K562 (cell line): Measurements from ENCODE around the gene CEACAM18. TPM values are rescaled to one million over a fixed set of nuclear protein-coding genes. Genes with fewer than 3 reads are reported as not detected.

Experiments
- ATAC-seq: fragments of 200-7000 bp; cut with Tn5 transposase; 3 replicates; pipeline ENCODE4 v1.9.1; 2020; ENCODE audit warnings: moderate library complexity
- BruUV-seq: library from RNA; stranded (reverse); fragments of 400-500 nt; replicated peaks from 2 replicates; lab custom pipeline; 2021; lab: Mats Ljungman, UMichigan
- CTCF ChIA-PET: fragments of 300-600 bp; formaldehyde crosslinking; extraction: SDS; loops from one replicate; lab custom pipeline; 2021; ENCODE audit warnings: low intra/inter-chr PET ratio; lab: Yijun Ruan, JAX
- POLR2A ChIA-PET: fragments of 300-600, 350-650 bp; sonication (Branson Sonifier 250); formaldehyde crosslinking; extraction: SDS; loops from one replicate; lab custom pipeline; 2021; ENCODE audit warnings: antibody characterized with exemption, inconsistent platforms; lab: Yijun Ruan, JAX
- DNase-seq, 4 experiments: peaks; one replicate each; pipeline versions ENCODE4 v3.0.0 to v3.0.0-alpha.2; 2011 to 2018; ENCODE audit warnings: low spot score in 3 of 4, mixed read lengths in 3 of 4; ENCODE audit errors: extremely low read depth in 1 of 4
- FAIRE-seq: peaks from 2 replicates; lab custom pipeline; 2011; peaks lifted over from hg19 to GRCh38; lab: Jason Lieb, UNC
- H2AFZ ChIP-seq: 2 replicates; pipeline ENCODE4 v1.6.0; 2011; ENCODE audit warnings: low read depth, low read length, control low read depth, inconsistent platforms
- H3K27ac ChIP-seq: fragments of 200-600 bp; 3 replicates; pipeline ENCODE4 v1.8.0; 2011; ENCODE audit warnings: low read depth, mild to moderate bottlenecking, control low read depth, inconsistent platforms, low read length, moderate library complexity, mixed read lengths; ENCODE audit errors: extremely low read depth
- H3K27me3 ChIP-seq, 2 experiments: fragments of 300-600 bp in 1 of 2; 2 replicates in 1 of 2; 3 replicates in 1 of 2; pipeline versions ENCODE4 v1.6.0 to v1.8.0; 2011; ENCODE audit warnings: inconsistent platforms in 2 of 2, low read length in 2 of 2, mild to moderate bottlenecking in 1 of 2, mixed read lengths in 1 of 2, moderate library complexity in 1 of 2; ENCODE audit not compliant: control insufficient read depth in 2 of 2, insufficient read depth in 2 of 2
- H3K36me3 ChIP-seq: fragments of 300-600 bp; 3 replicates; pipeline ENCODE4 v1.8.0; 2011; ENCODE audit warnings: mild to moderate bottlenecking, low read length, inconsistent platforms; ENCODE audit not compliant: control insufficient read depth, insufficient read depth
- H3K4me1 ChIP-seq, 2 experiments: fragments of 200-600 bp in 1 of 2; replicated peaks in 1 of 2; 2 replicates in 1 of 2; 3 replicates in 1 of 2; pipeline versions ENCODE4 v1.5.1 to v1.8.0; 2011; ENCODE audit warnings: inconsistent platforms in 2 of 2, low read length in 2 of 2, mild to moderate bottlenecking in 1 of 2, mixed read lengths in 1 of 2, moderate library complexity in 1 of 2; ENCODE audit not compliant: control insufficient read depth in 2 of 2, insufficient read depth in 2 of 2
- H3K4me2 ChIP-seq: 2 replicates; pipeline ENCODE4 v1.6.1; 2011; ENCODE audit warnings: low read length, control low read depth, inconsistent platforms, mixed read lengths; ENCODE audit not compliant: insufficient read depth
- H3K4me3 ChIP-seq: fragments of 200-600 bp; sonication (generic), shearing (Covaris generic); 2 replicates; pipeline ENCODE4 v1.5.1; 2016; ENCODE audit warnings: control low read depth, inconsistent platforms
- H3K79me2 ChIP-seq: fragments of 200-600 bp; 3 replicates; pipeline ENCODE4 v1.8.0; 2011; ENCODE audit warnings: low read length, inconsistent platforms; ENCODE audit not compliant: control insufficient read depth, insufficient read depth
- H3K9ac ChIP-seq, 2 experiments: 2 replicates each; pipeline versions ENCODE4 v1.6.0 to v1.6.1; 2011; ENCODE audit warnings: low read depth in 2 of 2, low read length in 2 of 2, control low read depth in 1 of 2, inconsistent platforms in 1 of 2, mild to moderate bottlenecking in 1 of 2, mixed read lengths in 1 of 2; ENCODE audit not compliant: insufficient read depth in 1 of 2
- H3K9me1 ChIP-seq: one replicate; pipeline ENCODE4 v1.6.0; 2011; ENCODE audit warnings: inconsistent platforms, mild to moderate bottlenecking, low read length, moderate library complexity; ENCODE audit not compliant: control insufficient read depth, insufficient read depth
- H3K9me3 ChIP-seq: replicated peaks from 2 replicates; pipeline ENCODE4 v1.5.1; 2011; ENCODE audit warnings: low read depth, low read length, inconsistent platforms; ENCODE audit not compliant: control insufficient read depth, insufficient read depth
- H4K20me1 ChIP-seq: replicated peaks from 2 replicates; pipeline ENCODE4 v1.6.1; 2011; ENCODE audit warnings: low read length, inconsistent platforms, mixed read lengths; ENCODE audit not compliant: control insufficient read depth, insufficient read depth
- ADNP ChIP-seq: fragments of 200-800 bp; sonication (Bioruptor generic); IDR thresholded peaks from 2 replicates; pipeline ENCODE4 v1.6.1; 2016; ENCODE audit warnings: missing genetic modification characterization, missing compliant biosample characterization
- CHD2 ChIP-seq: IDR thresholded peaks from 2 replicates; pipeline ENCODE4 v1.6.1; 2011; ENCODE audit warnings: low read depth, low read length
- ETS2 ChIP-seq: IDR thresholded peaks from 2 replicates; pipeline ENCODE4 v1.6.1; 2016; ENCODE audit warnings: borderline replicate concordance, missing genetic modification characterization, mild to moderate bottlenecking, moderate library complexity, missing compliant biosample characterization; ENCODE audit not compliant: poor library complexity, severe bottlenecking
- FIP1L1 ChIP-seq: fragments of 200-400 bp; formaldehyde crosslinking; IDR thresholded peaks from 2 replicates; pipeline ENCODE4 v1.6.1; 2018; ENCODE audit warnings: mild to moderate bottlenecking, low read depth, low read length; ENCODE audit not compliant: poor library complexity, severe bottlenecking
- GTF2F1 ChIP-seq: IDR thresholded peaks from 2 replicates; pipeline ENCODE4 v1.6.1; 2011; ENCODE audit warnings: low read depth, low read length, improper control_type of control experiment
- HMG20A ChIP-seq: fragments of 450-650 bp; formaldehyde crosslinking; conservative IDR thresholded peaks from 2 replicates; pipeline ENCODE4 v1.4.0; 2020; ENCODE audit warnings: mild to moderate bottlenecking, mixed read lengths
- HOMEZ ChIP-seq: fragments of 250-450 bp; sonication (Bioruptor Pico); IDR thresholded peaks from 2 replicates; pipeline ENCODE4 v1.4.0; 2020; ENCODE audit warnings: mild to moderate bottlenecking, moderate library complexity
- MCM5 ChIP-seq: fragments of 450-650 bp; IDR thresholded peaks from 2 replicates; pipeline ENCODE4 v1.6.1; 2016; ENCODE audit warnings: low read depth
- MXI1 ChIP-seq: IDR thresholded peaks from 2 replicates; pipeline ENCODE4 v1.6.1; 2011; ENCODE audit warnings: low read depth, mild to moderate bottlenecking, improper control_type of control experiment, low read length
- PREB ChIP-seq: sonication (generic); formaldehyde crosslinking; IDR thresholded peaks from 2 replicates; pipeline ENCODE4 v1.8.1; 2023; ENCODE audit warnings: mild to moderate bottlenecking, missing genetic modification reagents
- RAD51 ChIP-seq: fragments of 450-650 bp; IDR thresholded peaks from 2 replicates; pipeline ENCODE4 v1.7.1; 2016; ENCODE audit warnings: low read depth, mild to moderate bottlenecking, borderline replicate concordance
- SIN3B ChIP-seq: fragments of 450-650 bp; IDR thresholded peaks from 2 replicates; pipeline ENCODE4 v1.6.1; 2017; ENCODE audit warnings: low read depth, mild to moderate bottlenecking, moderate library complexity
- SMAD1 ChIP-seq: fragments of 150-350 bp; IDR thresholded peaks from 2 replicates; pipeline ENCODE4 v1.6.1; 2014; ENCODE audit warnings: low read length, low read depth; ENCODE audit not compliant: partially characterized antibody
- SP1 ChIP-seq: sonication (generic); formaldehyde crosslinking; IDR thresholded peaks from 2 replicates; pipeline ENCODE4 v1.8.1; 2022; ENCODE audit warnings: mild to moderate bottlenecking, missing genetic modification reagents
- YBX1 ChIP-seq: fragments of 450-650 bp; IDR thresholded peaks from 2 replicates; pipeline ENCODE4 v1.7.1; 2016; ENCODE audit warnings: mild to moderate bottlenecking
- ZC3H4 ChIP-seq: sonication (generic); formaldehyde crosslinking; IDR thresholded peaks from 2 replicates; pipeline ENCODE4 v1.9.0; 2021; ENCODE audit warnings: missing genetic modification reagents, borderline replicate concordance
- ZNF224 ChIP-seq: sonication (generic); formaldehyde crosslinking; IDR thresholded peaks from 2 replicates; pipeline ENCODE4 v1.8.0; 2022; ENCODE audit warnings: mild to moderate bottlenecking, missing genetic modification reagents
- ZNF699 ChIP-seq: fragments of 250-450 bp; sonication (Bioruptor Pico); IDR thresholded peaks from 2 replicates; pipeline ENCODE4 v1.8.0; 2021; ENCODE audit warnings: mild to moderate bottlenecking, moderate library complexity; ENCODE audit not compliant: insufficient replicate concordance
- WGBS: fragments of 100-300 bp; shearing (Covaris generic); methylation state at CpG from one replicate; pipeline ENCODE4 v1.1.6; 2016; ENCODE audit warnings: low coverage, mixed read lengths; ENCODE audit not compliant: insufficient coverage; ENCODE audit errors: missing lambda C conversion rate; 5-methylcytosine and 5-hydroxymethylcytosine counted together
- in situ Hi-C: fragments of 300-500 bp; cut with MboI; formaldehyde crosslinking; loops from 4 replicates; pipeline ENCODE4 v1.15.0; 2018; ENCODE audit warnings: inconsistent platforms, mixed read lengths
- intact Hi-C: fragments of 100-400 bp; cut with micrococcal nuclease; formaldehyde crosslinking; loops from 2 replicates; pipeline ENCODE4 v1.14.2; 2022
- polyA plus RNA-seq, 8 experiments: library from polyadenylated mRNA; depleted of rRNA in 4 of 8; stranded (reverse) in 5 of 8; unstranded in 3 of 8; fragments of >200 nt; fragmentation: Nextera tagmentation in 2 of 8; fragmentation: Illumina TruSeq in 1 of 8; extraction: Ambion mirVana in 2 of 8; extraction: Trizol in 1 of 8; gene quantifications; 2 replicates each; pipeline versions ENCODE4 v1.2.1 to v1.2.3, GENCODE V29; 2011 to 2014; ENCODE audit warnings: inconsistent platforms in 1 of 8, missing spikeins in 1 of 8
- total RNA-seq, 7 experiments: library from RNA; depleted of rRNA in 6 of 7; stranded (reverse); fragments of >200 nt in 6 of 7; fragmentation: Illumina TruSeq in 2 of 7; extraction: Trizol in 2 of 7; gene quantifications; 2 replicates each; pipeline versions ENCODE4 v1.2.1 to v1.2.3, GENCODE V29; 2011 to 2021; ENCODE audit warnings: low replicate concordance in 1 of 7
- TF ChIP-seq, protein P1 (sequence below): fragments of 200-800 bp; sonication (Bioruptor generic); IDR thresholded peaks from 2 replicates; pipeline ENCODE4 v1.6.1; 2017; ENCODE audit warnings: missing genetic modification characterization, missing compliant biosample characterization

CEACAM18 gene
- total and polyA plus RNA-seq, 9 of the 15 experiments (the other 6 are each of a cell fraction or from before 2014, with no cell fraction given) = 0.08 to 0.24 (median 0.15) TPM; not detected in 3

- peak overlapping the region; percentile 59 for H3K4me3 ChIP-seq
- H3K9me1 ChIP-seq = no peaks in the 10 kb centered on the region
- H3K9me3 ChIP-seq = no peaks in the 10 kb centered on the region
- H3K79me2 ChIP-seq = peaks cover 80% of the 10 kb centered on the region
- peaks cover 13% of the 10 kb centered on the region; the same call in 2 of the 3 replicates for H3K36me3 ChIP-seq
- H3K9ac ChIP-seq = peak overlapping the region; percentile 78 to 93
- ChIA-PET CTCF (no interaction called here), POLR2A (interaction anchor here (0.5 to 1.7 kb wide), 6 partner anchors 11 to 221 kb away, joined by 3 to 5 read pairs (median 3); no protein-coding TSS in a partner anchor)
- no peaks in the 10 kb centered on the region for H3K27me3 ChIP-seq
- H4K20me1 ChIP-seq = no peaks in the 10 kb centered on the region
- intact Hi-C loops (loop anchor here (2.0 kb wide), 1 partner anchor 78 kb away; no protein-coding TSS in a partner anchor), in situ Hi-C loops (no loop called here)
- peak overlapping the region; percentile 36 for H2AFZ ChIP-seq
- H3K4me2 ChIP-seq = peak overlapping the region; percentile 92
- 3% methylated on average over 4 of the region's 4 CpGs for WGBS
- DNase-seq = peak in 3 of 4 experiments; percentile 16 to 59 (median 40)
- peaks cover 17 to 31% of the 10 kb centered on the region in 2 experiments for H3K4me1 ChIP-seq
- BruUV-seq = no TSS peak
- peak overlapping the region; percentile 84 for H3K27ac ChIP-seq
- peak; percentile 71 for FAIRE-seq
- ATAC-seq = peak; percentile 46
- TF ChIP-seq ETS2 = no peak
- TF ChIP-seq FIP1L1 = no peak
- no peak for TF ChIP-seq ADNP
- no peak for TF ChIP-seq ZC3H4 (CRISPR knock-in tag)
- TF ChIP-seq PREB (CRISPR knock-in tag) = no peak
- TF ChIP-seq, protein P1, sequence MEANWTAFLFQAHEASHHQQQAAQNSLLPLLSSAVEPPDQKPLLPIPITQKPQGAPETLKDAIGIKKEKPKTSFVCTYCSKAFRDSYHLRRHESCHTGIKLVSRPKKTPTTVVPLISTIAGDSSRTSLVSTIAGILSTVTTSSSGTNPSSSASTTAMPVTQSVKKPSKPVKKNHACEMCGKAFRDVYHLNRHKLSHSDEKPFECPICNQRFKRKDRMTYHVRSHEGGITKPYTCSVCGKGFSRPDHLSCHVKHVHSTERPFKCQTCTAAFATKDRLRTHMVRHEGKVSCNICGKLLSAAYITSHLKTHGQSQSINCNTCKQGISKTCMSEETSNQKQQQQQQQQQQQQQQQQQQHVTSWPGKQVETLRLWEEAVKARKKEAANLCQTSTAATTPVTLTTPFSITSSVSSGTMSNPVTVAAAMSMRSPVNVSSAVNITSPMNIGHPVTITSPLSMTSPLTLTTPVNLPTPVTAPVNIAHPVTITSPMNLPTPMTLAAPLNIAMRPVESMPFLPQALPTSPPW (CRISPR knock-in tag) = no peak
- peak; percentile 9 for TF ChIP-seq SMAD1
- TF ChIP-seq MCM5 = no peak
- no peak for TF ChIP-seq RAD51
- TF ChIP-seq ZNF699 (CRISPR knock-in tag) = no peak
- no peak for TF ChIP-seq YBX1
- no peak for TF ChIP-seq GTF2F1
- TF ChIP-seq CHD2 = no peak
- no peak for TF ChIP-seq SP1
- TF ChIP-seq MXI1 = no peak
- TF ChIP-seq HOMEZ (CRISPR knock-in tag) = no peak
- TF ChIP-seq ZNF224 (CRISPR knock-in tag) = no peak
- TF ChIP-seq SIN3B = no peak
- no peak for TF ChIP-seq HMG20A (CRISPR knock-in tag)
Measured at GRCh38 chr19:51469162-51469561, 9.2 kb upstream of the CEACAM18 start.
